Endothelial cell of umbilical vein (primary cell): ENCODE results near the gene CLOCK. TPM values are rescaled to one million over a fixed set of nuclear protein-coding genes. Genes with fewer than 3 reads are reported as not detected.

ENCODE experiments used
- BruUV-seq: library from RNA; stranded (reverse); fragments of 400-500 nt; replicated peaks from 2 replicates; lab custom pipeline; 2021; lab: Mats Ljungman, UMichigan
- CTCF ChIA-PET: fragments of 300-600, 350-600 bp; sonication (Branson Sonifier 250); formaldehyde crosslinking; loops from one replicate; lab custom pipeline; 2021; ENCODE audit warnings: antibody characterized with exemption, inconsistent platforms; lab: Charles Lee
- POLR2A ChIA-PET: fragments of 300-600, 350-600 bp; sonication (Branson Sonifier 250); formaldehyde crosslinking; loops from one replicate; lab custom pipeline; 2021; ENCODE audit warnings: antibody characterized with exemption, inconsistent platforms; lab: Charles Lee
- DNase-seq: peaks from one replicate; pipeline ENCODE4 v3.0.0-alpha.2; 2011; ENCODE audit warnings: low read depth, low spot score
- FAIRE-seq: peaks from 2 replicates; lab custom pipeline; 2011; peaks lifted over from hg19 to GRCh38; lab: Jason Lieb, UNC
- H2AFZ ChIP-seq: 2 replicates; pipeline ENCODE4 v1.6.0; 2012; ENCODE audit warnings: low read depth, low read length, control low read depth, inconsistent platforms
- H3K27ac ChIP-seq: 2 replicates; pipeline ENCODE4 v1.5.1; 2011; ENCODE audit warnings: low read depth, mild to moderate bottlenecking, control low read depth, low read length, moderate library complexity; ENCODE audit not compliant: insufficient read depth
- H3K27me3 ChIP-seq, 2 experiments: 2 replicates each; pipeline versions ENCODE4 v1.6.0 to v1.6.1; 2011; ENCODE audit warnings: low read length in 2 of 2, mixed read lengths in 1 of 2; ENCODE audit not compliant: control insufficient read depth in 2 of 2, insufficient read depth in 2 of 2
- H3K36me3 ChIP-seq, 2 experiments: 2 replicates in 1 of 2; 3 replicates in 1 of 2; pipeline ENCODE4 v1.5.1; 2011; ENCODE audit warnings: low read length in 2 of 2, mild to moderate bottlenecking in 1 of 2, moderate library complexity in 1 of 2; ENCODE audit not compliant: control insufficient read depth in 2 of 2, insufficient read depth in 2 of 2; ENCODE audit errors: extremely low read depth in 1 of 2
- H3K4me1 ChIP-seq: 3 replicates; pipeline ENCODE4 v1.5.1; 2011; ENCODE audit warnings: mild to moderate bottlenecking, low read length; ENCODE audit not compliant: control insufficient read depth, insufficient read depth; ENCODE audit errors: extremely low read depth
- H3K4me2 ChIP-seq: 2 replicates; pipeline ENCODE4 v1.6.1; 2011; ENCODE audit warnings: low read length, control low read depth, mixed read lengths; ENCODE audit not compliant: insufficient read depth
- H3K4me3 ChIP-seq, 3 experiments: fragments of 200-600 bp in 1 of 3; sonication (generic), shearing (Covaris generic) in 1 of 3; replicated peaks in 1 of 3; 2 replicates each; pipeline ENCODE4 v1.5.1; 2011 to 2016; ENCODE audit warnings: control low read depth in 3 of 3, low read length in 3 of 3, mild to moderate bottlenecking in 2 of 3, inconsistent platforms in 1 of 3, low read depth in 1 of 3, moderate library complexity in 1 of 3; ENCODE audit not compliant: insufficient read depth in 1 of 3
- H3K79me2 ChIP-seq: 2 replicates; pipeline ENCODE4 v1.6.0; 2012; ENCODE audit warnings: low read length, inconsistent platforms; ENCODE audit not compliant: control insufficient read depth, insufficient read depth
- H3K9ac ChIP-seq: replicated peaks from 2 replicates; pipeline ENCODE3; 2011; ENCODE audit warnings: low read length, control low read depth; ENCODE audit not compliant: insufficient read depth; ENCODE audit errors: extremely low read depth
- H3K9me1 ChIP-seq: replicated peaks from 3 replicates; pipeline ENCODE4 v1.6.0; 2011; ENCODE audit warnings: mild to moderate bottlenecking, low read length; ENCODE audit not compliant: control insufficient read depth, insufficient read depth; ENCODE audit errors: extremely low read depth
- H3K9me3 ChIP-seq: replicated peaks from 2 replicates; pipeline ENCODE4 v1.5.1; 2012; ENCODE audit warnings: low read length, inconsistent platforms; ENCODE audit not compliant: control insufficient read depth, insufficient read depth
- H4K20me1 ChIP-seq: replicated peaks from 2 replicates; pipeline ENCODE3; 2011; ENCODE audit warnings: mild to moderate bottlenecking, low read length; ENCODE audit not compliant: control insufficient read depth, insufficient read depth; ENCODE audit errors: extremely low read depth
- CTCF ChIP-seq, 2 donors: IDR thresholded peaks; 1 replicate in 1 of 2; 2 replicates in 1 of 2; pipeline ENCODE4 v1.5.1; 2011; ENCODE audit warnings: low read length in 2 of 2, mild to moderate bottlenecking in 2 of 2, moderate library complexity in 2 of 2, control low read depth in 1 of 2, inconsistent platforms in 1 of 2, low read depth in 1 of 2; ENCODE audit not compliant: insufficient read depth in 1 of 2; ENCODE audit errors: extremely low read depth in 1 of 2
- EZH2 ChIP-seq: IDR thresholded peaks from 2 replicates; pipeline ENCODE4 v1.6.1; 2012; ENCODE audit warnings: borderline replicate concordance, low read depth, mild to moderate bottlenecking, moderate library complexity, low read length, inconsistent platforms; ENCODE audit not compliant: severe bottlenecking
- FOS ChIP-seq: IDR thresholded peaks from 2 replicates; pipeline ENCODE4 v1.6.1; 2011; ENCODE audit warnings: mild to moderate bottlenecking, low read length, moderate library complexity, borderline replicate concordance; ENCODE audit not compliant: insufficient read depth
- GATA2 ChIP-seq: IDR thresholded peaks from 2 replicates; pipeline ENCODE4 v1.7.0; 2011; ENCODE audit warnings: low read depth, mild to moderate bottlenecking, moderate library complexity, mixed read lengths, low read length; ENCODE audit not compliant: insufficient read length, insufficient read depth
- JUN ChIP-seq: IDR thresholded peaks from 2 replicates; pipeline ENCODE4 v1.6.1; 2011; ENCODE audit warnings: borderline replicate concordance, low read depth; ENCODE audit not compliant: insufficient read length, insufficient read depth
- MYC ChIP-seq: IDR thresholded peaks from one replicate; pipeline ENCODE4 v1.6.1; 2011; ENCODE audit warnings: mild to moderate bottlenecking, low read depth, low read length
- POLR2A ChIP-seq: IDR thresholded peaks from 2 replicates; pipeline ENCODE4 v1.6.1; 2012; ENCODE audit warnings: low read depth, mild to moderate bottlenecking, control low read depth, low read length
- POLR2AphosphoS5 ChIP-seq: IDR thresholded peaks from 2 replicates; pipeline ENCODE4 v1.6.1; 2012; ENCODE audit warnings: low read depth, mild to moderate bottlenecking, control low read depth, low read length, moderate library complexity; ENCODE audit not compliant: insufficient read depth
- dilution Hi-C: fragments of 300-500 bp; cut with MboI; formaldehyde crosslinking; loops from one replicate; pipeline ENCODE4 v1.15.0; 2019; ENCODE audit warnings: low sequenced_read_pairs; ENCODE audit not compliant: extremely low pct_ligation_motif_present
- intact Hi-C: fragments of 100-400 bp; cut with micrococcal nuclease; formaldehyde crosslinking; loops from one replicate; pipeline ENCODE4 v1.10.0; 2022
- polyA plus RNA-seq, 4 experiments: library from polyadenylated mRNA; depleted of rRNA in 3 of 4; stranded (reverse) in 3 of 4; unstranded in 1 of 4; fragments of >200 nt; gene quantifications; 2 replicates each; pipeline versions ENCODE4 v1.2.1 to v1.2.3, GENCODE V29; 2011 to 2012; ENCODE audit warnings: missing spikeins in 1 of 4
- total RNA-seq: library from RNA; stranded (reverse); gene quantifications from 2 replicates; pipeline ENCODE4 v1.2.3, GENCODE V29; 2021
- TF ChIP-seq, protein P1 (sequence below): IDR thresholded peaks from 2 replicates; pipeline ENCODE4 v1.6.1; 2011; ENCODE audit not compliant: insufficient read depth, insufficient read length

CLOCK gene
- total and polyA plus RNA-seq, 2 donors (not counting 3 experiments of a cell fraction or from before 2014, with no cell fraction given) = 7.5 to 23.8 TPM

GRCh38 chr4:55458611-55459010, 88.1 kb downstream of the CLOCK start:
- Histone ChIP-seq H3K9me3 (no peaks in the 10 kb centered on the region), H3K4me1 (peaks cover 7% of the 10 kb centered on the region), H3K79me2 (no peaks in the 10 kb centered on the region), H3K9ac (no peak overlapping the region), H2AFZ (no peak overlapping the region), H3K9me1 (no peaks in the 10 kb centered on the region), H3K4me3 (no peak overlapping the region), H4K20me1 (no peaks in the 10 kb centered on the region), H3K27me3 (no peaks in the 10 kb centered on the region), H3K36me3 (peaks cover 0 to 3% of the 10 kb centered on the region in 2 experiments), H3K27ac (no peak overlapping the region), H3K4me2 (no peak overlapping the region)
- ChIA-PET POLR2A (no interaction called here), CTCF (no interaction called here)
- DNase-seq = peak; percentile 12
- dilution Hi-C loops (no loop called here), intact Hi-C loops (no loop called here)
- no peak for FAIRE-seq
- TF ChIP-seq CTCF (IDR thresholded peaks at IDR 0.05; ENCODE audit: extremely low read depth in 1 of 2, insufficient read depth in 1 of 2, low read depth in 1 of 2, low read length in 2 of 2) (no peak), FOS (peak; percentile 63), GATA2 (no peak), JUN (no peak), POLR2A (no peak)
- no TSS peak for BruUV-seq

DNA sequence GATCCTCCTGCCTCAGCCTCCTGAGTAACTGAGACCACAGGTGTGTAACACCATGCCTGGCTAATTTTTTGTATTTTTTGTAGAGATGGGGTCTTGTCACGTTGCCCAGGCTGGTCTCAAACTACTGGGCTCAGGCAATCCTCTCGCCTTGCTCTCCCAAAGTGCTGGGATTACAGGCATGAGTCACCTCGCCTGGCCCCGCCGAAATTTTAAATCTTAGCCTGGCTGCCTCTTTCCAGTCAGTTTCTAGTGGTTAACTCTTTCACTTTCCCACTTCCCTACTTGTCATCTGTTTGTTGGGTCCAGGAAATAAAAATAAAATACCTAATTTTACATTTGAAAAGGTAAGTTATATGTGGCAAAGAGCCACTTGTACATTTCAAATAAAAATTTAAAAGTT, 88.5 kb downstream of the CLOCK start:
- dilution Hi-C loops = no loop called here

More for the DNA sequence above, 88.5 kb downstream of the CLOCK start:
- no peak overlapping the region for H3K4me2 ChIP-seq
- FAIRE-seq (no peak), DNase-seq (no peak)
- ChIA-PET CTCF (no interaction called here), POLR2A (no interaction called here)
- H3K9me3 ChIP-seq = no peaks in the 10 kb centered on the region
- no TSS peak for BruUV-seq
- no peaks in the 10 kb centered on the region for H3K79me2 ChIP-seq
- no peak overlapping the region for H3K4me3 ChIP-seq
- no peaks in the 10 kb centered on the region for H3K27me3 ChIP-seq
- TF ChIP-seq JUN (no peak), MYC (no peak), POLR2A (no peak), POLR2AphosphoS5 (no peak), CTCF (IDR thresholded peaks at IDR 0.05; ENCODE audit: extremely low read depth in 1 of 2, insufficient read depth in 1 of 2, low read depth in 1 of 2, low read length in 2 of 2) (no peak), FOS (no peak), EZH2 (no peak), GATA2 (no peak)
- TF ChIP-seq, protein P1, sequence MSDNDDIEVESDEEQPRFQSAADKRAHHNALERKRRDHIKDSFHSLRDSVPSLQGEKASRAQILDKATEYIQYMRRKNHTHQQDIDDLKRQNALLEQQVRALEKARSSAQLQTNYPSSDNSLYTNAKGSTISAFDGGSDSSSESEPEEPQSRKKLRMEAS = no peak
- H3K9ac ChIP-seq = no peak overlapping the region
- no peaks in the 10 kb centered on the region for H4K20me1 ChIP-seq
- H3K36me3 ChIP-seq = peaks cover 0 to 3% of the 10 kb centered on the region in 2 experiments
- no peak overlapping the region for H3K27ac ChIP-seq
- intact Hi-C loops = no loop called here
- peaks cover 7% of the 10 kb centered on the region for H3K4me1 ChIP-seq
- H3K9me1 ChIP-seq = no peaks in the 10 kb centered on the region
- H2AFZ ChIP-seq = no peak overlapping the region
